Measurements from ENCODE around the gene WWC1. TPM values are rescaled to one million over a fixed set of nuclear protein-coding genes. Genes with fewer than 3 reads are reported as not detected.

The WWC1 gene
- total RNA-seq, 1 experiment from 2014 or later = 52.6 TPM

DNA sequence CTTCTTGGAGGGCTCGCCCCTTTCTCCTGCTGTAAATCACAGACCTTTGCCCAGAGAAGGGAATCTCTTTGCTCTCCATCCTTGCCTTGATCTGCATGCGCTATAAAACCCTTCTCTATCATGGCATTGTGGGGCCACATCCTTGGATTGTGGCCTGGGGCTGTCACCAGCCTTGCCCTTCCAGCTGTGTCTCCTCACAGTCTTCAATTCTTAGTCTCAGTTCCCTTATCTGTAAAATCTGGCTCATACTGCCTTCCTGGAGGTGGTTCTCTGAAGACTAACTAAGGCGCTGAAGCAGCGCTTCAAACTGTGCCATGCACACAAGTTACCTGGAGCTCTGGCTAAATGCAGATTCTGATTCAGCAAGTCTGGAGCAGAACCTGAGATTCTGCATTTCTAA lies 141.5 kb downstream of the WWC1 start:
- ChIA-PET POLR2A (interaction anchor here (1.5 kb wide), 1 partner anchor 8 kb away, joined by 3 read pairs; no protein-coding TSS in a partner anchor), CTCF (no interaction called here), RAD21 (ENCODE audit: low non-redundant PET in 1 of 2, low total read pairs in 2 of 2, uncharacterized antibody in 2 of 2, unreplicated experiment in 2 of 2) (no interaction called here)
- Histone ChIP-seq H4K20me1 (ENCODE audit: insufficient read depth) (no peaks in the 10 kb centered on the region), H3K36me3 (ENCODE audit: control insufficient read depth in 1 of 2, insufficient read depth in 2 of 2, low read length in 2 of 2) (peaks cover 26 to 35% of the 10 kb centered on the region in 2 experiments; a peak in 3 of 4 replicates), H3K4me3 (replicated peaks in 1 of 2; ENCODE audit: low read depth in 1 of 2, low read length in 2 of 2) (no peak overlapping the region), H3K4me1 (ENCODE audit: control insufficient read depth in 1 of 2, insufficient read depth in 2 of 2, low read length in 2 of 2) (no peaks in the 10 kb centered on the region), H3K27ac (ENCODE audit: low read depth, low read length) (no peak overlapping the region), H3K79me2 (ENCODE audit: insufficient read depth, low read length) (no peaks in the 10 kb centered on the region), H3K9me2 (ENCODE audit: insufficient read depth) (no peaks in the 10 kb centered on the region), H3K4me2 (ENCODE audit: low read length) (no peak overlapping the region), H3K27me3 (ENCODE audit: insufficient read depth, low read length) (no peaks in the 10 kb centered on the region), H3K9me3 (ENCODE audit: control insufficient read depth in 1 of 2, insufficient read depth in 1 of 2, low read depth in 1 of 2, low read length in 2 of 2) (no peaks in the 10 kb centered on the region), H2AFZ (ENCODE audit: low read depth, low read length, poor library complexity, severe bottlenecking) (no peak overlapping the region), H3K9ac (ENCODE audit: low read length) (no peak overlapping the region)
- no TSS peak for BruUV-seq (replicated peaks)
- intact Hi-C loops (cut with micrococcal nuclease) = no loop called here
- ATAC-seq = no peak
- no peak for TF ChIP-seq SP1 (IDR thresholded peaks at IDR 0.05; ENCODE audit: low read depth)
- no peak for TF ChIP-seq SIN3A (IDR thresholded peaks at IDR 0.05; ENCODE audit: low read depth)
- no peak for TF ChIP-seq RAD21 (IDR thresholded peaks at IDR 0.05; ENCODE audit: low read depth)
- no peak for TF ChIP-seq EZH2 (IDR thresholded peaks at IDR 0.05)
- TF ChIP-seq, protein P1, sequence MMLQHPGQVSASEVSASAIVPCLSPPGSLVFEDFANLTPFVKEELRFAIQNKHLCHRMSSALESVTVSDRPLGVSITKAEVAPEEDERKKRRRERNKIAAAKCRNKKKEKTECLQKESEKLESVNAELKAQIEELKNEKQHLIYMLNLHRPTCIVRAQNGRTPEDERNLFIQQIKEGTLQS (IDR thresholded peaks at IDR 0.05) = no peak
- TF ChIP-seq, protein P2, sequence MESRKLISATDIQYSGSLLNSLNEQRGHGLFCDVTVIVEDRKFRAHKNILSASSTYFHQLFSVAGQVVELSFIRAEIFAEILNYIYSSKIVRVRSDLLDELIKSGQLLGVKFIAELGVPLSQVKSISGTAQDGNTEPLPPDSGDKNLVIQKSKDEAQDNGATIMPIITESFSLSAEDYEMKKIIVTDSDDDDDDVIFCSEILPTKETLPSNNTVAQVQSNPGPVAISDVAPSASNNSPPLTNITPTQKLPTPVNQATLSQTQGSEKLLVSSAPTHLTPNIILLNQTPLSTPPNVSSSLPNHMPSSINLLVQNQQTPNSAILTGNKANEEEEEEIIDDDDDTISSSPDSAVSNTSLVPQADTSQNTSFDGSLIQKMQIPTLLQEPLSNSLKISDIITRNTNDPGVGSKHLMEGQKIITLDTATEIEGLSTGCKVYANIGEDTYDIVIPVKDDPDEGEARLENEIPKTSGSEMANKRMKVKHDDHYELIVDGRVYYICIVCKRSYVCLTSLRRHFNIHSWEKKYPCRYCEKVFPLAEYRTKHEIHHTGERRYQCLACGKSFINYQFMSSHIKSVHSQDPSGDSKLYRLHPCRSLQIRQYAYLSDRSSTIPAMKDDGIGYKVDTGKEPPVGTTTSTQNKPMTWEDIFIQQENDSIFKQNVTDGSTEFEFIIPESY (IDR thresholded peaks at IDR 0.05; ENCODE audit: extremely low read depth, insufficient replicate concordance, low read length) = no peak
- TF ChIP-seq YY1 (IDR thresholded peaks at IDR 0.05; ENCODE audit: extremely low read depth, insufficient replicate concordance, low read depth, low read length) = no peak
- TF ChIP-seq ZNF274 (IDR thresholded peaks at IDR 0.05; ENCODE audit: low read depth, low read length) = no peak
- TF ChIP-seq, protein P3, sequence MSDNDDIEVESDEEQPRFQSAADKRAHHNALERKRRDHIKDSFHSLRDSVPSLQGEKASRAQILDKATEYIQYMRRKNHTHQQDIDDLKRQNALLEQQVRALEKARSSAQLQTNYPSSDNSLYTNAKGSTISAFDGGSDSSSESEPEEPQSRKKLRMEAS (IDR thresholded peaks at IDR 0.05) = no peak
- no peak for TF ChIP-seq CBX3 (IDR thresholded peaks at IDR 0.05; ENCODE audit: low read depth)
- no peak for TF ChIP-seq EZH2phosphoT487 (IDR thresholded peaks at IDR 0.05; ENCODE audit: borderline replicate concordance)
- no peak for TF ChIP-seq CEBPB (IDR thresholded peaks at IDR 0.05; ENCODE audit: low read depth)
- no peak for TF ChIP-seq TCF7L2 (IDR thresholded peaks at IDR 0.05; ENCODE audit: borderline replicate concordance, extremely low read depth, insufficient read depth, insufficient read length)
- DNase-seq (ENCODE audit: low read depth, low spot score) = no peak
